Activated T-cell treated with anti-CD3 and anti-CD28 coated beads for 1 hour (primary cell): ENCODE results near the gene MMP24.
"Not testable (repeated sequence)": the region's sequence is repeated elsewhere in the genome, so short reads cannot be mapped to it uniquely, and the experiment has no call there.

Source experiments
- DNase-seq: peaks from one replicate; pipeline ENCODE4 v3.0.0-alpha.2; 2020; ENCODE audit warnings: low read depth

MMP24 gene

DNA sequence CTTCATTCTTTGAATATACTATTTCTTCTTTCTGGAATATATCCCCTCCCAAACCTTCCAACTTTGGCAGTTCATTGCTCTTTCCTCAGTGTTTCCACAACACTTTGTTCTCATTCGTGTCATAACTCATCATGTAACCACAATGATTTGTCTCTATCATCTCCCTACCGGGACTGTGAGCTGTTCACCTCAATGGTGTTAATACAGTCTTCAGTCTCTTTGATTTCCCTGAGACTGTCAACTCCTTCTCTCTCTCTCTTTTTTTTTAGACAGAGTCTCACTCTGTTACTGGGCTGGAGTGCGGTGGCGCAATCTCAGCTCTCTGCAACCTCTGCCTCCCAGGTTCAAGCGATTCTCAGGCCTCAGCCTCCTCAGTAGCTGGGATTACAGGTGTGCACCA is 2.5 kb upstream of the MMP24 start:
- no peak for DNase-seq

DNA sequence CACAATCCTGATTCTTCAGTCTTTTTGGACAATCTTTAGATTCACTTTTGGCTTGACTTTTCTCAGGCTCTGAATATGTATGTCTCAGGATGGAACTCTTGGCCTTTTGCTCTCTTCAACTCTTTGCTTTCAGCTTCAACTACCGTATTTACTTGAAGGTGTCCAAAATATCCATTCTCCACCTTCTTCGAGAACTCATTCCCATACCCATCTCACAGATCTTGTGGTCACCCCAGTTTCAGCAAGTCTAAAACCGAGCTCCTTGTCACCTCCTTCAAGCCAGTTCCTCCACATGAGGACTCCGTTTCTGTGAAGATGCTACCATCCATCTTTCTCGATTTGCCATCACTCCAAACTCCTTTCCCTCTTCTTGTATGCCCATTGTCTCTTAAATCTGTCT is 2.0 kb upstream of the MMP24 start:
- DNase-seq = no peak

DNA sequence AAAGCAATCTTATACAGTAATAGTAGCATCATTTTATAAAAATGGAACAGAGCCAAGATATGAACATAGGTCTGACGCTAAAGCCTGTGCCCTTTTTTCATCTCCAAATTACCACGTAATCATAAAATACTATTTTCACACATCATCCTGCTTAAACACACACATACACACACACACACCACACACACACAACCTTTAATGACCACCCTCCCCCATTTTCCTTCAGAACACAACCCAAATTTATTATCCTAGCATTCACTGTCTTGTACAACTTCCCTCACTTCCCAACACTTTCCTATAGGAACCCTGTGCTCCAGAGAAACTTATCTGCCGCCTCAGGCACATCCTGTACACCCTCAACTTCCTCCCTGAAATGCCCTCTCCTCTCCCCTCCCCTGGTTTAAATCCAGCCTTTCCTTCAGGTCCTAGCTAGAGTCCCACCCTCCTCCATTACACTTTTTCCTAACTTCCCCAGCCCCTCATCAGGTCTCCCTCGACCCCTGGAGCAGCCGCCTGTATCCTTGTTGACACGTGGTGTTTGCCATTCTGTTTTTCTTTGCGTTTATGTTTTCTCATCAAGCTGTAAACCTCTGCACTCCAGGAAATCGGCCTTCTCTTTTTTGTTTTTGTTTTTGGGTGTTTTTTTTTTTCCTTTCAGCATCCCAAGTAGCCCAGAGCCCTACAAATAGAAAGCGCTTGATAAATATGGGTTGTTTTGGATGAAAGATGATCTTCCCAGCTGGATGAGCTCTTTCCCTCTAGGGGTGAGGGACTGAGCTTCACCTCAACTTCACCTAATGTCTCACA is 968 bp upstream of the MMP24 start:
- no peak for DNase-seq

DNA sequence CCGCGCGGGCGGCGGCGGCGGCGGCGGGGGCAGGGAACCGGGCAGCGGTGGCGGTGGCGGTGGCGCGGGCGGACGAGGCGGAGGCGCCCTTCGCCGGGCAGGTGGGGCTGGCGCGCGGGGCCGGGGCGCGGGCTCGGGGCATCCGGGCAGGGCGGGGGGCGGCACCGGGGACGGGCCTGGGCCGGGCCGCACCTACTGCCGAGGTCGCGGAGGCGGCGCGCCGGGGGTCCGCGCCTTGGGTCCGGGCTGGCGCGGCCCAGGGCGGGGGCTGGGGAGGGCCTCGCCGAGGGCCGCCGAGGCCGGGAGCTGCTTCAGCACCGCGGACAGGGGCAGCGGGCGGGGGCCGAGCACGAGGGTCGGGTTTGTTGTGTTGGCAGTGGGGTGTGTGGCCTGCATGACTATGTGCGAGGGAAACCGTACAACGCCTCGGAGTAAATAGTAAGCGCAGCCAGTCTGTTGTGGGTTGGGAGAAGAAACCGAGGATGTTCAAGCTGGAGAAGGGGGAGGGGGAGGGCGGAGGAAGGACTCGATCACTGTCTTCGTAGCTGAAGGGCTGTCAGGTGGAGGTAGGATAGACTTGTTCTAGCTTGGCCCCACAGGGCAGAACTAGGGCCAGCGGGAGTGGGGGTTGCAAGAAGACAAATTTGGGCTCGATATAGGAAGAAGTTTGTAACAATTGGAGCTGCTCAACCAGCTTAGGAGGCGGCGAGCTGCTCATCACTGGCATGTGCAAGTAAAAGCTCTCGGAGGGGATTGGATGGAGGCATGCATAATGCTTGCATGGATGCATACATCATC is 593 bp downstream of the MMP24 start:
- peak; percentile 27 for DNase-seq

DNA sequence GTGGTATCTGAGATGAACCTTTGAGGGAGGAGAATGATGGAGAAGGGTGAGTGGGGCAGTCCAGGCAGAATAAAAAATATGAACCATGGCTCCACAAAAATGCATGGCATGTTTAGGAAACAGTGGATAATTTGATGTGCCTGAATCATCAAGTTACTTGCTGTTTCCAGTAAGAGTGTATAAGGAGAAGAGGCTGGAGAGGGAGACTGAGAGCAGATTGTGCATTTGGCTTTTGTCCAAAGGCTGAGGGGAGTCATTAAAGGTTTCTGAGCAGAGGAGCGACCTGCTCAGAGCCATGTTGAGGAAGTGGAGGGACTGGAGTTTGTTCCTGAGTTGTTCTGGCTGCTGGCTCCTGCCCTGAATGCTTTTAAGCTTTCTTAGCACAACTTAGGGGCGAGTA is 6.1 kb downstream of the MMP24 start:
- no peak for DNase-seq

DNA sequence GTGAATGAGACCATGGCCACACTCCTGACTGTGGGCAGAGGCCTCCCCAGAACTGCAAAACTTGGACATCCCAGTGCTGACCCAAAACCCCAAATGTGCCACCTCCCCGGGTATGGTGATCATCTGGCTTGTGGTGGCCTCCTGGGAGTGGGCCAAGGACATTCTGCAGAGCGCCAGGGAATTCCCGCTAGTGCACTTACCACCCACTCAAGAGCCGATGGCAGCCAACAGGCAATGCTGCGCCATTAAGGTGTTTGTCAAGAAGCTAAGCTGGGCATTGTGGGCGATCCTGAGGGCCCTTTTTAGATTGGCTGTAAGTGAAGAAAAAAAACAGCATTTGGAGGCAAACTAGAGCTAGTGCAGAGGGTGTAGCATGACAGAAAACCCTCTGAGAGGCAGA is 9.4 kb downstream of the MMP24 start:
- DNase-seq = no peak

DNA sequence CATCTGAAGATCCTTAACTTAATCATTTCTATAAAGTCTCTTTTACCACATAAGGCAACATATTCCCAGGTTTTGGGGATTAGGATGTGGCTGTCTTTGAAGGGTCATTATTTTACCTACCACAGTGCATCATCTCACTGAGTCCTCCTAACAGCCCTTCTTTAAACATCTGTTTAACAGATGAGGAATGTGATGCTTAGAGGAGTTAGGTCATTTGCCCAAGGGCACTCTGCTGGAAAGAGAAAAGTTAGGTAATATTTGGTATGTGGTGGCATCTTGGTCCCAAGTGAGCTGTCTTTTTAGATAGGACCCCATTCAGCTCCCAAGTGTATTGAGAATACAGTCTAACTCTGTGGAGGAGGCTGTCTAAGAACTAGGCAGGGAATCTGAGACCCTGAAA is 11.0 kb downstream of the MMP24 start:
- no peak for DNase-seq

DNA sequence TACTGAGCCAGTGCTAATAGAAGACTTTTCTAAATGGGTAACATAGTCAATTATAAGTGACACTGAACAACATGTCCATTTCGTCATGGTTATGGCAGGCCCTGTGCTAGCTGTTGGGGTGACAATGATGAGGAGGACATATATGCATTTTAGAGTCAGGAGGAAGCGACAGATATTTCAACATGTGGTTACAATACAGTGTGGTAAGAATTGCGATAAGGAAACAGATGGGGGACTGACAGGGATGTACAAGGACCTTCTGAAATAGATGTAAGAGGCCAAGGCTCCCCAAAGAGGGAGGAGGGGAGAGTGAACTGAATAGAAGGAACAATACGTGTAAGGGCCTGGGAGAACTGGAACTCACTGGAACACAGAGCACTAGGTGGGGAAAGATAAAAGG is 11.7 kb downstream of the MMP24 start:
- no peak for DNase-seq

DNA sequence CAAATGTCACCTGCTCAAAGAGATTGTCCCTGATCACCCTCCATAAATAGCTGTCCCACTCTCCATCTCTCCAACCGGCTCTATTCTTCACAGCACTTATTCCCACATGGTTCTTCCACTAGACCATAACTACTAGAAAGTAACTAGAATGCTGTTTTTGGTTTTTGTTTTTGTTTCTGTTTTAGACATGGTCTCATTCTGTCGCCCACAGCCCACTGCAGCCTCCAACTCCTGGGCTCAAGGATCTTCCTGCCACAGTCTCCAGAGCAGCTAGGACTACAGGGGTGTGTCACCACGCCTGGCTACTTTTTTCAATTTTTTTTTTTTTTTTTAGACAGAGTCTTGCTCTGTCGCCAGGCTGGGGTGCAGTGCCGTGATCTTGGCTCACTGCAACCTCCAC is 12.2 kb downstream of the MMP24 start:
- no peak for DNase-seq

DNA sequence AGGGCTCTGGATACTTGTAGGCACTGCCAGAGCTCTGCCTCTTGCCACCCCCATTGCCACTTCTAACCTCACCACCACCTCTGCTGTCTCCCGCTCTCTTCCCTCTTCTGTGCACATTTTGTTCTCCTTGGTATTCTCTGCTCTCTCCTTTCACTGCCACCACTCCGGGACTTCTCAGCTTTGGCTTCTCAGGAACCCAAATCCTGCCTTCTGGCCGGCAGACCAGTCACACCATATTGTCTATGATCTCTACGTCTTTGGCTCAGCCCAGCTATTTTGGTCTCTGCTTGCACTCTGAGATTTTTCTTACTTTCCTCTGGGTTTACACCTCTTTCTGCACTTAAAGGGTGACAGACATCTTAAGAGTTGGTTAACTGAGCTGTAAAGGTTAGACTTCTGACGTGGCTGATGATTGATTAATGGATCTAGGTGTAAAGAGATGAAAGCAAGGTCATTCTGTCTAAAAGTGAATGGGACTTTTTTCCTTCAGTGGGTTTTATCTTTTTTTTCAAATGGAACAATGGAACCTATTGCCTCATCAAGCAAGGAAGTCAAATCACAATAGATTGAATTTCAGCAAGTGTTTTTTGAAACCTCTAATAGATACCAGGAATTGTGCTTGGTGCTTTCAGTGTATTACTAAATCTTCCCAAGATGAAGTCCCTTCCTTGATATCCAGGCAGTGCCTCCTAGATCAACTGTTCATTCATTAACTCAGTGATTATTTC is 13.8 kb downstream of the MMP24 start:
- DNase-seq = no peak

DNA sequence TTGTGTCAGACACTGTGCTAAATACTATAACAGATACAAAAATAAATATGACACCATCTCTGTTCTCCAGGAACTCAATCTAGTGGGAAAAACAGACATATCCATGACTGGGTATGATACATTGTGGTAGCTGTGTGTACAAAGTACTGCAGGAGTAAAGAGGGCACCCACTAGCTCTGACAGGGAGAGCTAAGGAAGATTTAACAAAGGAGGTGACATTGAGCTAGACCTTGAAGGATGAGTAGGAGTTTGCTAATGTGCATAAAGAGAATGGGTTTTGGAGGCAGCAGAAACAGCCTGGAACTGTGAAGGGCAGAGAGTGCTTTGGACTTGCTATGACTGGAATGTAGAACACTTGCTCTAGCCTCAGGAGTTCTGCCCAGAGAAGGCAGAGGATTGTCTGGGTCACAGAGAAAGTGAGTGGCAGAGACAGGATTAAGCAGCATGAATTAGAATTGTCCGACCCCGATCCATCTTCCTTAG is 14.4 kb downstream of the MMP24 start:
- no peak for DNase-seq

DNA sequence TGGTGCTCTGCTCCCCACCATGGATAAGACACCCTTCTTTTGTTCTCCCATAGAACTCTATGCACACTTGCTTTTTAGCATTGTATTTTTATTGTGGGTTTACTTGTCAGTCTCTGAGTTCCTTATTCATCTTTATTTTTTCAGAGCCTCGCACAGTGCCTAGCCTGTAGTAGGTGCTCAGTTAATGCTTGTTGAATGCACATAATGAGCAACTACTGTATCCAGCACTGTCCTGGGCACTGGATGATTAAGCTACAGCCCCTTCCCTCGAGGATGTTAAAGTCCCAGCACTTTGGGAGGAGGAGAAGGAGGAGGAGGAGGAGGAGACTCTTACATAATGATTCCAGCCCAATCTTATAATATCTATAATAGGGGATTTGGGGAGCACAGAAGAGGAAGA is 16.8 kb downstream of the MMP24 start:
- no peak for DNase-seq

DNA sequence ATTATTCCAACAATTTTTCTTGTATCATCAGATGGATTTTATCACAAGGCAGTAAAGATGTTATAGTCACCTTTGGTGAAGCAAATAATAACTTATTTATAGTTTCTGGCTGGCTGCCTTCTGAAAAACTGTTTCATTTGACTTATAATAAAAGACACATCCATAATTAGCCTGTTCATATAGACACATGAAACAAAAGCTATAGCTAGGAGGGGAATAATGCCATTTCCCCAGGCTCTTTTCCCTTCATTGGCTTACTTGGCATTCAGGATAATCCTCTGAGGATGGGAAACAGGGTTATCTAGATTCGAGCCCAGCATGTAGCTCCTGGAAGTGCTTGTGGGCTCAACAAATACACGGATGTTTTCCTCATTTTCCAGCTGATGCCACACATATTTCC is 17.5 kb downstream of the MMP24 start:
- no peak for DNase-seq

DNA sequence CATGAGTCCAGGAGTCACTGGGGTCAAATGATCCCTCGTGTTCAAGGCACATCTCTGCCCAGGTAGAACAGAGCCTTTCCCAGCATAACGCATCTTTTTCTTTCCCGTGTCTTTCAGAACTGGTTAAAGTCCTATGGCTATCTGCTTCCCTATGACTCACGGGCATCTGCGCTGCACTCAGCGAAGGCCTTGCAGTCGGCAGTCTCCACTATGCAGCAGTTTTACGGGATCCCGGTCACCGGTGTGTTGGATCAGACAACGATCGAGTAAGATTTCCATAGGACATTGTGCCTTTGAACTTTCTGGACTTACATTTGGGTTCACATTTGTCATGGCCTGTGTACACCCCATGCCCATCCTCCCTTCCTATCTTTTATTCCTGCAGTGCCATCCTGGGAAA is 20.2 kb downstream of the MMP24 start:
- DNase-seq = no peak

DNA sequence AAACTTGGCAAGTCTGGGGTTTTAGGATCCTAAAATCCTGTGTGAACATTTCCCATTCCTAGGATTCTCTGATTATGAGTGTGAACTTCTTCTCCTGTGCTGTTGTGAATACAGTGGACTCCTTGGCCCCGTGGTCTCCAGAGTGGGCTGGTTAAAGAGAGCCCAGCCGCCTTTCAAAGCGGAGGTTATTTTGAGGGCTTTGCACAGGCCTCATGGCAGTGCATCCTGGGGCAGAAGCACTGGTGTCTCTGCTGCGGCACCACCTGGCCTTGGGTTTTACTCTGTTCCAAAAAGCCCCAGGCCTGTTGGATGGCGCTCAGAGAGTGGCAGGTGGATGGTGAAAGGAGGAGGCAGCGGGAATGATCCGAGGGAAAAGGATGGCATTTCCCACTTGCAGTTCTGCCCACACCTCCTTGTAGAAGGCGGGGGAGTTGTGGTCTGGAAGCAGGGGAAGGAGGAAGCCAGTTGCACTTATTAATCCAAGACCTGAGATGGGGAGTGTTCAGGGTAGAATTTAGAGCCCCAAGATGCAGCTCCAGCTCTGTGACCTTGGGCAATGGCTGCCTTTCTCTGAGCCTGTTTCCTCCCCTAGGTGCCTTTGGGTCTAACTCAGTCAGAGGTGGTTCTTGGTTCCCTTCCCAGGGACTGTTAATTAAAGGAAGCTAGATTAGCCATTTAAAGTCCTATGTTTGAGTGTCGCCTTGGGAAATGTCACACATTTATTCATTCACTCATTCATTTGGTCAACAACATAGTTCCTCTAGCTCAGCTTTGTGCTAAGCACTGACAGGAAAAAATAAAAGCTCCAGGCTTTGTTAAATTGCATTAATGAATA is 22.4 kb downstream of the MMP24 start:
- DNase-seq = no peak

DNA sequence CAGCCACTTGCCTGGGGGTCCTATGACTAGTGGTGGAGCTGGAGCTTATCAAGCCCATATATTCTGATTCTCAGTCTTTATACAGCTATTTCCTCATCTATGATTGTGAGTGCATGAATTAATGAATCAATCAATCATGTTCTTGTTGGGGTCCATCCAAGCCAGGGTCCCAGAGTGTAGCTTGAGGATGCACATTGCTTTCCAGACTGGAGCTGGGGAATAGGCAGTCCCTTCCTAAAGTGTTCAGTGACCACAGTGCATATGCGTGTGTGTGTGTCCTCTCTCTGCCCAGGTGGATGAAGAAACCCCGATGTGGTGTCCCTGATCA is 25.1 kb downstream of the MMP24 start:
- DNase-seq = no peak

DNA sequence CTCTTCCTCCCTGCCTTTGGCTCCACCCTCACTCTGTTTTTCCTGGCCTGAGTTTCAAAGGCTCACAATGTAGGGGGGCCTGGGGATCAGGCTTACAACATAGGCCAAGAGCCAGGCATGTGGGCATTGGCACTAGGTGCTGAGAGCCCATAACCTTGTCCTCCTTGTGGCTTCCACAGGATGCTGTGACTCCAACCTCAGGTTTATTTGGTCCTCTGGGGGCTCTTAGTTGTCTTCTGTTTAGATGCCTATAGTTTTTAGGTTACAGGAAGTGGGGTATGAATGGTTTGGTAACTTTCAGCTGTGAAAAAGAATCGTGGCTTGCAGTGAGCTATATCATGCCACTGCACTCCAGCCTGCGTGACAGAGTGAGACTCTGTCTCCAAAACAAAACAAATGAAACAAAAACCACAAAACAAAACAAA is 25.6 kb downstream of the MMP24 start:
- no peak for DNase-seq

DNA sequence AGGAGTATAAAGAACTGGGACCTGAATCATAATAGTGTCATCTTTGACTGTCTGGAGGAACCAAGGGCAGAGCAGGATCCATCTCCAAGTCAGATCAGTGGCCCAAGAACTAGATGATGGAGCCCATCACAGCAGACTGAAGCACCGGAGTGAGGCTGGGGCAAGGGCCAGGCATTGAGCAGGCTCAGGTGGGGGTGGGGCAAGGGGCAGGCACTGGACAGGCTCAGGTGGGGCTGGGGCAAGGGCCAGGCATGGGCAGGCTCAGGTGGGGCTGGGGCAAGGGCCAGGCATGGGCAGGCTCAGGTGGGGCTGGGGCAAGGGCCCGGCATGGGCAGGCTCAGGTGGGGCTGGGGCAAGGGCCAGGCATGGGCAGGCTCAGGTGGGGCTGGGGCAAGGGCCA is 26.1 kb downstream of the MMP24 start:
- DNase-seq = not testable (repeated sequence)

DNA sequence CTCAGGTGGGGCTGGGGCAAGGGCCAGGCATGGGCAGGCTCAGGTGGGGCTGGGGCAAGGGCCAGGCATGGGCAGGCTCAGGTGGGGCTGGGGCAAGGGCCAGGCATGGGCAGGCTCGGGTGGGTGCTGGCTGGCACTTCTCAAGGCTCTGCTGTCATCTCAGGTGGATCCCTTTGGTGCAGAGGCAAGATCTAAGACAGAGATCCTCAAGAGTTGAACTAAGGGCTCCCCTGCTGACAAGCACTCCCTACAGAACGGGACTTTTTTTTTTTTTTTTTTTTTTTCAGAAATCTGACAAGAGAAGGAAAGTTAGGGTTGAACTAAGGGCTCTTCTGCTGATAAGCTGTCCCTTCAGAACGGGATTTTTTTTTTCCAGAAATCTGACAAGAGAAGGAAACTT is 26.5 kb downstream of the MMP24 start:
- DNase-seq = no peak

DNA sequence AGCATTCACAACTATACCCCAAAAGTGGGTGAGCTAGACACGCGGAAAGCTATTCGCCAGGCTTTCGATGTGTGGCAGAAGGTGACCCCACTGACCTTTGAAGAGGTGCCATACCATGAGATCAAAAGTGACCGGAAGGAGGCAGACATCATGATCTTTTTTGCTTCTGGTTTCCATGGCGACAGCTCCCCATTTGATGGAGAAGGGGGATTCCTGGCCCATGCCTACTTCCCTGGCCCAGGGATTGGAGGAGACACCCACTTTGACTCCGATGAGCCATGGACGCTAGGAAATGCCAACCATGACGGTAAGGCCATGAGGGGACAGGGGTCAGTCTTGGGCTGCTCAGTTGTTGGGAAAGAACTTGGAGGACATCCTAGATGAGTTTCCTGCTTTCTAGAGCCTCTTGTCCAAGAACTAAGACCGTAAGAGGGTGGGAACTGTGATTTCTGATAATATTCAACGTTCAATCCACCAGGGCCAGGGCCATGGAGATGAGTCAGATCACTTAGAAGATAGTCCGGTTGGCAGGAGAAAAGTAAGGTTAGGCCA is 28.0 kb downstream of the MMP24 start:
- no peak for DNase-seq

DNA sequence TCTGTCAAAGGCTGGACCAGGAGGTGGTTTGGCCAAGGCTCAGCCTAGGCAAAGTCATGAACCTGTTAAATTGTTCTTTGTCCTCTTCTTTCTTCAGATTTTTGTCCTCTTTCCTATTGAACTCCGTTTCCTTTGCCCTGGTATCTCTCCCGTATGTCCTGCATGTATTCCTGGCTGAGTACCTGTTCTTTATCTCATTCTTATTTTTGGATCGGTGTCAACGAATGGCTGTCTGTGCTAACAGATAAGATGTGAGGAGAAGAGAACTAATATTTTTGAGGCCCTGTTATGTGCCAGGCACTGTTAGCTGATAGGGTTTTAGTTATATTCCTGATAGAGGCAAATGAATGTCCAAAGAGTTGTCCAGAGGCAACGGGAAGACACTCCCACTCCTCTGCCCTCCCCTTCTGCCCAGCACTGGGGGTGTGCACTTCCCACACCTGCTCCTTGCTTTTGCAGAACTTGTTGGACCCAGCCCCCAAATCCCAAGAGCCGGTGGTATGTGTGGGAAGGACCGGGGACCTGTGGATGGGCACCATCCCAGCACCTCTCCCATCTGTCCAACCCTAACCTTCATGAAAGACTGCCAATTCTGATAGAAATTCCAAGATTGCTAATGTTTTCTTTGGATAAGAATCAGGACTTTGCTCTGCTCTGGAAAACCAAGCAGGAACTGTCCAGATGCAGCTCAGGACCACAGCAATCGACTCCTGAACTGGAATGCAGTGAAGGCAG is 30.9 kb downstream of the MMP24 start:
- DNase-seq = no peak
